GM10847 (cell line): ENCODE data around the gene CYP2D6.

Experiments
- POLR2A ChIP-seq: IDR thresholded peaks from 2 replicates; pipeline ENCODE4 v1.6.1; 2011; ENCODE audit not compliant: insufficient read length; ENCODE audit errors: extremely low read depth

The CYP2D6 gene

GRCh38 chr22:42084874-42085273, 45.7 kb downstream of the CYP2D6 start:
- TF ChIP-seq POLR2A = no peak

- no peak for TF ChIP-seq POLR2A
Observed at GRCh38 chr22:42083119-42083518, 47.5 kb downstream of the CYP2D6 start.

- TF ChIP-seq POLR2A = no peak
Observed at GRCh38 chr22:42080287-42080686, 50.3 kb downstream of the CYP2D6 start.

GRCh38 chr22:42079319-42080251, 51.0 kb downstream of the CYP2D6 start, which contains the start of gene SMDT1:
SMDT1 (plus strand) TSS chr22:42079700; CDS start chr22:42079769, 69 bp downstream.
- TF ChIP-seq POLR2A = peak; percentile 77

- no peak for TF ChIP-seq POLR2A
Observed at GRCh38 chr22:42078469-42079318, 51.9 kb downstream of the CYP2D6 start.

GRCh38 chr22:42077486-42078125, 53.0 kb downstream of the CYP2D6 start:
- TF ChIP-seq POLR2A = no peak

GRCh38 chr22:42076764-42077485, 53.7 kb downstream of the CYP2D6 start:
- TF ChIP-seq POLR2A = no peak
